NT2/D1 (cell line): ENCODE measurements around the gene DNMT3B.

Source experiments
- DNase-seq: peaks from one replicate; pipeline ENCODE4 v3.0.0-alpha.2; 2011; ENCODE audit warnings: low read depth, low spot score
- H3K27me3 ChIP-seq: 2 replicates; pipeline ENCODE4 v1.6.0; 2011; ENCODE audit warnings: mild to moderate bottlenecking; ENCODE audit not compliant: insufficient read length, insufficient read depth
- H3K36me3 ChIP-seq: 2 replicates; pipeline ENCODE4 v1.6.1; 2011; ENCODE audit warnings: mild to moderate bottlenecking, low read length, mixed read lengths; ENCODE audit not compliant: insufficient read depth, insufficient read length
- H3K4me1 ChIP-seq: 2 replicates; pipeline ENCODE4 v1.5.1; 2011; ENCODE audit not compliant: insufficient read depth, insufficient read length
- H3K4me3 ChIP-seq: 2 replicates; pipeline ENCODE4 v1.5.1; 2011; ENCODE audit warnings: low read depth; ENCODE audit not compliant: insufficient read length
- H3K9ac ChIP-seq: 2 replicates; pipeline ENCODE4 v1.6.0; 2011; ENCODE audit warnings: low read depth; ENCODE audit not compliant: insufficient read length
- H3K9me3 ChIP-seq: 2 replicates; pipeline ENCODE4 v1.5.1; 2011; ENCODE audit warnings: mild to moderate bottlenecking, low read length; ENCODE audit not compliant: insufficient read depth
- SUZ12 ChIP-seq: IDR thresholded peaks from 2 replicates; pipeline ENCODE4 v1.6.1; 2011; ENCODE audit not compliant: insufficient read length, insufficient read depth; ENCODE audit errors: extremely low read depth
- YY1 ChIP-seq: IDR thresholded peaks from 2 replicates; pipeline ENCODE4 v1.6.1; 2011; ENCODE audit not compliant: insufficient read length, insufficient read depth
- ZNF274 ChIP-seq: IDR thresholded peaks from 2 replicates; pipeline ENCODE4 v1.6.1; 2011; ENCODE audit warnings: mild to moderate bottlenecking, low read depth, low read length

Gene DNMT3B

GRCh38 chr20:32808438-32808837 is 46.3 kb downstream of the DNMT3B start:
- Histone ChIP-seq H3K4me1 (peaks cover 8% of the 10 kb centered on the region), H3K4me3 (no peak overlapping the region), H3K9me3 (no peaks in the 10 kb centered on the region), H3K36me3 (peaks cover 65% of the 10 kb centered on the region), H3K9ac (no peak overlapping the region), H3K27me3 (no peaks in the 10 kb centered on the region)
- DNase-seq: no peak
- TF ChIP-seq ZNF274 (no peak), SUZ12 (no peak), YY1 (no peak)

- Histone ChIP-seq H3K4me3 (no peak overlapping the region), H3K4me1 (peaks cover 8% of the 10 kb centered on the region), H3K9me3 (no peaks in the 10 kb centered on the region), H3K27me3 (no peaks in the 10 kb centered on the region), H3K9ac (no peak overlapping the region), H3K36me3 (peaks cover 54% of the 10 kb centered on the region)
- DNase-seq: no peak
- TF ChIP-seq ZNF274: no peak
- no peak for TF ChIP-seq SUZ12
- TF ChIP-seq YY1: no peak
Observed at GRCh38 chr20:32809907-32810306, 47.7 kb downstream of the DNMT3B start.

GRCh38 chr20:32810941-32811340 is 48.8 kb downstream of the DNMT3B start:
- DNase-seq: no peak
- H3K4me3 ChIP-seq: no peak overlapping the region

DNA sequence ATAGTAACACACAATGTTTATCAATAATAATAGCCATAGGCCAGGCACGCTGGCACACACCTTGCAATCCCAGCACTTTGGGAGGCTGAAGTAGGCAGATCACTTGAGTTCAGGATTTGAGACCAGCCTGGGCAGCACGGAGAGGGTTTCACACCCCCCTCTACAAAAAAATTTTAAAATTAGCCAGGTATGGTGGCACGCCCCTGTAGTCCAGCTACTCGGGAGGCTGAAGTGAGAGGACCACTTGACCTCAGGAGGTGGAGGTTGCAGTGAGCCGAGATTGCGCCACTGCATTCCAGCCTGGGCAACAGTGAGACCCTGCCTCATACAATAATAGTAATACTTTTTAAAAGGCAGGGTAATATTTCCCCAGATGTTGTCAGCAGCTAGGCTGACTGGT is 49.7 kb downstream of the DNMT3B start:
- Histone ChIP-seq H3K4me3 (no peak overlapping the region), H3K9ac (no peak overlapping the region), H3K4me1 (peaks cover 4% of the 10 kb centered on the region), H3K9me3 (no peaks in the 10 kb centered on the region), H3K36me3 (peaks cover 35% of the 10 kb centered on the region), H3K27me3 (no peaks in the 10 kb centered on the region)
- DNase-seq: no peak
- TF ChIP-seq SUZ12: no peak
- no peak for TF ChIP-seq ZNF274
- TF ChIP-seq YY1: no peak

More at GRCh38 chr20:32810941-32811340, 48.8 kb downstream of the DNMT3B start:
- TF ChIP-seq YY1: no peak
- TF ChIP-seq SUZ12: no peak
- no peak for TF ChIP-seq ZNF274
- Histone ChIP-seq H3K27me3 (no peaks in the 10 kb centered on the region), H3K4me1 (peaks cover 7% of the 10 kb centered on the region), H3K9ac (no peak overlapping the region), H3K36me3 (peaks cover 44% of the 10 kb centered on the region), H3K9me3 (no peaks in the 10 kb centered on the region)

- Histone ChIP-seq H3K9ac (peak overlapping the region; percentile 92), H3K4me1 (peaks cover 5% of the 10 kb centered on the region), H3K4me3 (peak overlapping the region; percentile 91), H3K27me3 (no peaks in the 10 kb centered on the region), H3K9me3 (no peaks in the 10 kb centered on the region), H3K36me3 (peaks cover 11% of the 10 kb centered on the region)
- TF ChIP-seq ZNF274 (no peak), YY1 (no peak), SUZ12 (no peak)
- no peak for DNase-seq
Observed at GRCh38 chr20:32819992-32820697, 58.0 kb downstream of the DNMT3B start.

DNA sequence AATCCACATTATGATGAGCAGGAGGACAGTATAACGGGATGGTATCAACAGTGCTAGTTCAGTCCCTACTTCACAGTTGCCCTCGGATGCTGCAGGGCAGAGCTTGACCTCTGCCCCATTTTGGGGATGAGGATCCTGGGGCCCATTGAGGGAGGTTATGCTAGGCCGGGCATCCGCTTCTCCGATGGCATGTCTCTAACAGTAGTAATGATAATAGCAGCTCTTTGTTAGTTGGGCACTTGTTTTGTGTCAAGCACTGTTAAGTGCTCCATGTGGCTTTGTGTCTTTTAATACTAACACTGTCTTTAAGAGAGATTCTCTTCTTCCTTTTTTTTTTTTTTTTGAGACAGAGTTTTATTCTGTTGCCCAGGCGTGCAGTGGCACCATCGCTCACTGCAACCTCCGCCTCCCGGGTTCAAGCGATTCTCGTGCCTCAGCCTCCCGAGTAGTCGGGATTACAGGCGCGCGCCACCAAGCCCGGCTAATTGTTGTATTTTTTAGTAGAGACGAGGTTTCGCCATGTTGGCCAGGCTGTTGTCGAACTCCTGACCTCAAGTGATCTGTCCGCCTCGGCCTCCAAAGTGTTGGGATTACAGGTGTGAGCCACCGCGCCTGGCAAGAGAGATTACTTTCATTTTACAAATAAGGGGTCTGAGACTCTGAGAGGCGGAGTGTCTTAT is 58.7 kb downstream of the DNMT3B start:
- Histone ChIP-seq H3K36me3 (peaks cover 16% of the 10 kb centered on the region), H3K27me3 (no peaks in the 10 kb centered on the region), H3K9me3 (no peaks in the 10 kb centered on the region), H3K4me1 (peaks cover 5% of the 10 kb centered on the region), H3K4me3 (peak overlapping the region; percentile 91), H3K9ac (peak overlapping the region; percentile 92)
- no peak for DNase-seq
- TF ChIP-seq SUZ12: no peak

DNA sequence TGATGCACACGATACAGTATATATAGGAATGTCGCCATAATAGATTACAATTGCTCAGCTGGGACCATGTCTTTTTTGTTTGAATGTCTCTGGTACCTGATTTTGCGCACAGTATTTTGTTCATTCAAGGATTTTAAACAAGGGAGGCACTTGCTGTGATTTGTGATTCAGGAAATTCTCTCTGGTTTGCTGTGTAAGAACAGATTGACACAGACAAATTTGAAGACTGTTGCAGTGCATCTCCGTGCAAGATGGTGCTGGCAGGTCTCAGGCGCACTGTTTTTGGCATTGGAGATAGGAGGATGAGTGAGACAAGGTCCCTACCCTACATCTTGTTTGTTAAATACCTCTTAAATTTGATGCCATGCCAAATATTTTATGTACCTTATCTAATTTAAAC is 60.0 kb downstream of the DNMT3B start:
- H3K4me1 ChIP-seq: peaks cover 5% of the 10 kb centered on the region
- no peak for DNase-seq
- H3K36me3 ChIP-seq: peaks cover 23% of the 10 kb centered on the region
- no peak for TF ChIP-seq SUZ12
- TF ChIP-seq ZNF274: no peak
- TF ChIP-seq YY1: no peak
- H3K9me3 ChIP-seq: no peaks in the 10 kb centered on the region
- H3K27me3 ChIP-seq: no peaks in the 10 kb centered on the region
- no peak overlapping the region for H3K9ac ChIP-seq
- no peak overlapping the region for H3K4me3 ChIP-seq
